HG03060 (cell line): ENCODE measurements around the gene ANKRD6.

Experiments used
- ATAC-seq: cut with Tn5 transposase; IDR thresholded peaks from one replicate; pipeline ENCODE4 v1.9.1; 2021; ENCODE audit warnings: low read depth, moderate number of reproducible peaks; ENCODE audit not compliant: unreplicated experiment

The ANKRD6 gene

DNA sequence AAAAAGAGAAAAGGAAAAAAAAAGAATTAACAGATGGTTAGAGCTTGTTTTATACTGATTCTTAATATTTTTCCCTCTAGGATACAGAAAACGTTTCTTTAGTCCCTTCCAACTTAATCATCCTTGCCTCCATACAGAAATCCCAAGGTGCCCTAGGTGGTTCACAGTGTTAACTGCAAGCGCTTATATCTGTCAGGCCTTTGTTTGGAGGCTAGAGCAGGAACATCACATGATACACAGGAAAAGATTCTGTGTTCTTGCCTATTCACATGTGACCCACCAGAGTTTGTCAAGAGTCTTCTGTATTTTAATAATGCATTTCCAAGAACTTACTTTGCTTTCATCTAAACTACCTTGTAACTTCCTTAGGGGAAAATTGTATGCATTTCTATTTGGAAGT lies 31.3 kb downstream of the ANKRD6 start:
- no peak for ATAC-seq

DNA sequence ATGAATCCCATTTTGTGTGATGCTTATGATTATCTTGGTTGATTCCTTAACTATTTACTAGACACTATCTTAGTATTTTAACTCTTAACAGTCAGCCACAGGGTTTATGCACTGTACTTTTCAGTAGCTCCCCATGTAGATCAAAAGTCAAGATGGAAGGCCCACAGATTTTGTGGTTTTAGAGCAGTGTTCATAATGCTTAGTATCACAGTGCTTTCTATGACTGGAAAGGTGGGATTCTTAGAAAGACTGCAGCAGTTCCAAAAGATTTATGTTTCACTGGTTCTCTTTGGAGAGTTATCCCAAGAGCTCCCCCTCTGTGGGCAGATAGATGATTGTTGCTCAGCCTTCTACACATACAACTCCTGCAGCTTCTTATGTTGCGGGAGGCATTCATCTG lies 34.5 kb downstream of the ANKRD6 start:
- no peak for ATAC-seq

DNA sequence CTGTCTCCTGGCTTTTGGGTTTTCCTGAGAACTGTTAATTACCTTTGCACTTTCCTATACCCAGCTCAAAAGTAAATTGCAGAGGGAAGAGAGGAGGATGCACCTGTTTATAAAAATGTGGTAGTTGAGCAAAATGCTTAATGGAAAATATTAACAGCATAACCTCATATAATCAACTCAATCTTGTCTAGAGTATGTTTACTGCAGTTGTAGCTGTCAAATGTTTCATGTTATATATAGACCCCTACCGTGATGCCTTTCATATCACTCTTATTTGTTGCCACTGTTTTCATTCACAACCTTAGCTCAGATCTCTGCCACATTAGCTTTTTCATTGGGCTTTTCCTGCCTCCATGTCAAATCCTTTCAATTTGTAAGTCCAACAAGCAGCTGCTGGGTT lies 36.0 kb downstream of the ANKRD6 start:
- no peak for ATAC-seq

DNA sequence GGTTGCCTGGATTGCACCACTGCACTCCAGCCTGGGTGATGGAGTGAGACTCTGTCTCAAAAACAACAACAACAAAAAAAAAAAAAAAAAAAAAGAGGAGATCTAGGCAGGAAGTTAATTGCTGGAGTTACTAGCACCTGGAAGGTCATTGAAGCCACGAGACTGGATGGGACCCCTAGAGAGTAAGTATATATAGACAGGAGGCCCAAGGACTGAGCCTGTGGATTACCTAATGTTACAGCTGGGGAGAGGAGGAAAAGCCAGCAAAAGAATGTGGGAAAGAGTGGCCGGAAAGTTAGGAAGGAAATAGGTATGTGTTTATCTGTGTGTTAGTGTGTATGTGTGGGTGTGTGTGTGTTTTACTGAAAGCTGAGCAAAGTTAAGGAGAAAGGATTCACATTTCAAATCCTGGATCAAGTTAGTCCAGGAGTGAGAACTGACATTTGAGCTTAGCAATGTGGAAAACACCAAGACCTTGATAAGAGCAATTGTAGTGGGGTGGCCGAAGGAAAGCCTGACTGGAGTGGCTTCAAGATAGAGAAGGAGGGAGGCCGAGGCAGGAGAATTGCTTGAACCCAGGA lies 38.4 kb downstream of the ANKRD6 start:
- no peak for ATAC-seq

DNA sequence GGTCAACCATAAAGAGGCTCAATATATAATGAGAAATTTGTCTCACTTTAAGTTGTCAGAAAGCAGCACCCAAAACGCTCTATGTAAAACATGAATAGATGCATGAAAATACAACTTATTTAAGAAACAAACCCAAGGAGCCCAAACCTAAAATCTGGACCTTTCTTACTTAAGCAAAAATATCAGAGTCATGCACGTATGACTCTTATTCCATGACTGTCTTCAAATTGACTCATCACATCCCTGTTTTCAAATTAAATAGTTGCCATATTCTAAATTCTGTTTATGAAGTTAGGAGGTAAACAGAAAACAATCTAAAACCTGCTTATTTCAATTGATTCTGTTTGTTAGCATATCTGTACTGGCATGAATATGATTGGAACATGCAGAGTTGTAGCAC lies 42.1 kb downstream of the ANKRD6 start:
- ATAC-seq = no peak

DNA sequence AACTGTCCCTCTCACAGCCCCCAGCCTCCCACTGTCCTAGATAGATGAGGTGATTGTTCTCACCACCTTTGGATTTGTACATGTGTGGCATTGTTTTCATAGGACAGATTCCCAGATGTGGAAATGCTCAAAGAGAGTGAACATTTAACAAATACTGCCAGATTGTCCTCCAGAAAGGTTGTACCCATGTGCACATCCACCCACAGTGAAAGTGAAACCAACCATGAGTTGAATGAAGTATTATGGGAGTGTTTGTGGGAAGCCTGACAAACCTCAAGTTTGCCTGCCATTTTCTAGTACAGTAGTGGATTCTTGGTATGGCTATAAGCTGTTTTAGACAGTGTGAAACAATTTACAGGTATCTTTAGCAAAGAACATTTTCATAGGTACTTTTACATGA lies 42.7 kb downstream of the ANKRD6 start:
- ATAC-seq = no peak

DNA sequence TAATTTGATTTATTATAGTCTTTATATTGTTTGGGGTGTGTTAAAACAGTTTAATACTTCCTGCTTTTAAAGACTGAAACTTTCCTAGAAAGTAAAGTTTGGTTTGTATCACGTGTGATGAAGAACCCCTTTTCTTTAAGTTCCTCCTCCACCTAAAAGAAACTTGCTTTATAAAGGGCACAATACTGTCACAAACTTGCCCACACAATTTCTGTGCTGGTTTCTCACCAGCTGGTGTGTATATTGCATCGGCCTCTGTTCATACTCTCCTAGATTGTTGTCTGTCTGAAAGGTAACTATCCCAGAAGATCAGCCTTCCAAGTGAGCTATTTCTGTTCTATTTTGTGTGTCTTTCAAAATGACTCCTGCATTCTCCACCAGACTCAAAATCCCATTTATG lies 46.9 kb downstream of the ANKRD6 start:
- no peak for ATAC-seq

DNA sequence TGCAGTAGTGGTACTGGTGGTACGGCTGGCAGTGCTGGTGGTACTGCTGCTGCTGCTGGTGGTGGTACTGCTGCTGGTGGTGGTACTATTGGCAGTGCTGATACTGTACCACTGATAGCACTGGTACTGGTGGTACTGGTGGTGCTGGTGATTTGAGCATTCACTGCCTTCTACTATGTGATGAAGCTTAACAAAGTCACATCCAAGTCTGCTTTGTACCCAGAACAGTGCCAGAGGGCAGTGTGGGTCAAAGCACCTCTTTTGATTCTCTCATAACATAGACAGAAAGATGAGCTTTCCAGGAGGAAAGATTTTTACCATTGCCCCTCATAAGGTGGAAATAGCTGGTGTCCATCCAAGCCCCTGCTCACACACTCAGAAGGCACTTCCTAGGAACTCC lies 48.7 kb downstream of the ANKRD6 start:
- ATAC-seq = no peak

DNA sequence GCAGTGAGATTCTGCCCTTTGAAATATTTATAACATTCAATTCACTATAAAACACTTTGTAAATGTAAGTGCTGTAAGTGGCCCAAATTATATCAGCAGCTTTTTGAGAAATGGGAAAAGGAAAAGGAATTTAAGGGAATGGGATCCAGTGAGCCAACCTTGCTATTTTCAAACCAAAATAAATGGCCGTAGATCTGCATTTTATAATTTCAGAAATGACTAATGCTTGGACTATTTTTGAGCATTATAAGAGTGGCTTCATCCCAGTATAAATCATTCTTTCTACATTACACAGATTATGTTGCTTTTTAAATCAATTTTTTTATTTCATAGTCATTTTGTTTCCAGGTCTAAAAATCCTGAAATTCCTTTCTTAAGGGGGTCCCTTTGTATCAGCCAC lies 49.2 kb downstream of the ANKRD6 start:
- no peak for ATAC-seq

DNA sequence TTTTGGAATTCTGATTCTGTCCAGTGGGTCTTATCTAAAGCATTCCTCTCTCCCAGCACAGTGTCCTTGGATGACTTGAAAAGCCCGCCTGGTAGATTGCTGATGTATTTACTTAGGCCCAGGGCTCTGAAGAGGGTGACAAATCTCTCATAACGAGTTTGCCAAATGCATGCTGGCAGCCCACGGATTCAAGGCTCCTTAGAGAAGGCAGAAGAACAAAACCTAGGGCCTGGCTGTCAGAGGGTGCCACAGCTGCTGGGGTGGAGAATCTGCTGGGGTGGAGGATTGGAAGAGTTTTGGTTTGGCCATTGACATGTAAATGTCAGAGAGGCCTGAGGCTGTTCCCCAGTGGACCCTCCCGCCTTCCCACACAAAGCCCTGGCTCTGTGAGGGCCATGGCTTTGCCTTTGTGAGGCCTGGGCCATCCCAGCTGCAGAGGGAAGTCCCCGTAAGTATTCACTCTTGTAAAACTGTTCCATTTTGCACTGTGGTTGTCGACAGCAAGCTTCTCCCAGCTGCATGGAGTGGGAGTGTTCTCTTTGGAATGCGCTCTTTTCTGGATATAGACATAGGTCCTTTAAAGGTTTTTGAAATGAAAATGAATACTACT lies 50.3 kb downstream of the ANKRD6 start:
- no peak for ATAC-seq

DNA sequence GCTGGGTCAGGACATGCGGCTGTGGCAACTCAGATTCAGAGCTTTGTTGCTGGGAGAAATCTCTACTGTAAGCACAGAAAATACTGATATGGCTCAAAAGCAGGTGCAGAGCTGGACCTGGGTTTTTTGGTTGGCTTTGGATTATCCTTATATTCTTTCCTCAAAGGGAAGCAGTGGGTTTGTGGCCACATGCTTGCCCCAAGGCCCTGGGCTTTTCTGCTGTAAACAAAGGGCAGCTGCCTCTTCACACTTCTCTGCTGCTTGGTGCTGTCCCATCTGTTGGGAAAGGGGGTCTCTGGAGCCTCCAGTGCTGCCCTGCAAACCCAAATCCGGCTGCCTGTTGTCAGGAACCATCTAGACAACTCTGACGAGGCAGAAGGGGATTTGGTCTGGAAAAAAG lies 52.4 kb downstream of the ANKRD6 start:
- no peak for ATAC-seq

DNA sequence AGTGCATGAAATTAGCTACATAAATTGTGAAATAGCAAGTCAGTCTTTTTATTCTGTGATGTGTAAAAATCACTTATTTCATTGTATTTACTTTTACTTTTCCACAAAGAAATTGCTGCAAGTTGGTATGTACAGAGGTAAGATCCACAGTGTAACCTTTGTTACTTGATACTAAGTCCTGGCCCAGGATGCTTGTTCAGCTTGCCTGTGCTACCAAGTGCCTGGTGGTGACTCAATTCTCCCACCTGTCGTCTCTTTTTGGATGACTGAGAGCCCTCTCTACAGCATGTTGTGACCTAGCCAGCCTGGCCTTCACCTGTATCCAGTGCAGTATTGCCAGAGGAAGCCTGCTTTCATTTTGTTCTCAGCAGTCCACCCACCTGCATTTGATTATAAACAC lies 54.9 kb downstream of the ANKRD6 start:
- no peak for ATAC-seq

DNA sequence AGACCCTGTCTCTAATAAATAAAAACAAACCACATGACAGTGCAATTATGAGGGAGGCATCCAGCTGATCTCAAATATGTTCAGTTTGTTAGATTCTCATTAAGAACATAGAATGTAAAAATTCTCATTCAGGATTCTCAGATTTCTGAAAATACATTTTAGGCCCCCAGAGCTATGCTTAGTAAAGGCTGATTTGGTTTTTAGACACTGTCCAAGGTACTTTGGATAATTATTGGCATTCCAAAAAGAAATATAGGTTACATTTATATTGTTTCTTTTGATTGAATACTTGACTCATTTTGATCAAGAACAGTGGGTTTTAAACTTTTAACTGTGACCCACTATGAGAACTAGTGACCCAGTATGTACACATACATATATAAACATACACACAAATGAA lies 55.5 kb downstream of the ANKRD6 start:
- ATAC-seq = no peak

DNA sequence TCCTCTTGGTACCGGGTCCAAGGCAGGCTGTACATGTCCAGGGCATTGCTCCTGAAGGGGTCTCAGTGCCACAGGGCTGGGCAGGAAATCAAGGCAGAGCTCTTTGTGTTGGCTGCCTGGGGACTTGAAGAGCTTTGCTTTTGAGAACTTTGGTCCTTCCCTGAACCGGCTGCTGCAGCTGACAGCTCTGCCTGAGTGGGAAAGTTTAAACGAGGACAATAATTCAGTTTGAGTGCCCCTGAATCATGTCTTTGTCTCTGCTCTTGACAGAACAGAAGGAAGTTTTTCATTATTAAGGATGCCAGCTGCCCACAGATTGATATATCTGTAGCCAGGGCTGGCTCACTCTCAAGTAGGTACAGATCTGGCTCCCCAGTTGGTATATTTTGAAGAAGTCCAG lies 56.1 kb downstream of the ANKRD6 start:
- no peak for ATAC-seq

DNA sequence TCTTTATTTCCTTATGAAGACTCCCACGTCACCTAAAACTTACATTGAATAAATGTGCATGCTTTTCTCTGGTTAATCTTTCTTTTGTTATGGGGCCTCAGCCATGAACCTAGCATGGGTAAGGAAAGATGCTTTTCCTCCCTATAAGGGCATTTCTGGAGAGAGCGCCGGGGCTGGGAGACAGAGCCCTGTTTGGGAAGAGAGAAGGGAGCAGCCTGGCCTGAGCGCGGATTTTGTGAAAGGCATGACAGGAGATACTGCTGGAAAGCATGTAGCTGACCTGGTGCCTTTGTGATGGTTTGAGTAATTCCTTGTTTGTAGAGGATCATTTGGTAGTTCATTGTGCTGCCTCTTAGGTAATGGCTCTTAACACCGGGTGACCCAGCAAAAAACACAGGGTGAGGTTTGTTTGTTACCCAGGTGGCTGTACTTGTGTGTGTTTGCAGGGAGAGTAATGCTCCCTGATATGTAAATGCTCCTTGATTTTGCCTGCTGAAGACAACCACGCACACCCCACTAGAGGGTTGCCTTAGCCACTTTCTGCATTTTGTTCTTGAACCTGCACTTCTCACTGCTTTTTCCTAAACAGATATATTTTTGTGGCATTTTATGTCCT lies 59.2 kb downstream of the ANKRD6 start:
- no peak for ATAC-seq

DNA sequence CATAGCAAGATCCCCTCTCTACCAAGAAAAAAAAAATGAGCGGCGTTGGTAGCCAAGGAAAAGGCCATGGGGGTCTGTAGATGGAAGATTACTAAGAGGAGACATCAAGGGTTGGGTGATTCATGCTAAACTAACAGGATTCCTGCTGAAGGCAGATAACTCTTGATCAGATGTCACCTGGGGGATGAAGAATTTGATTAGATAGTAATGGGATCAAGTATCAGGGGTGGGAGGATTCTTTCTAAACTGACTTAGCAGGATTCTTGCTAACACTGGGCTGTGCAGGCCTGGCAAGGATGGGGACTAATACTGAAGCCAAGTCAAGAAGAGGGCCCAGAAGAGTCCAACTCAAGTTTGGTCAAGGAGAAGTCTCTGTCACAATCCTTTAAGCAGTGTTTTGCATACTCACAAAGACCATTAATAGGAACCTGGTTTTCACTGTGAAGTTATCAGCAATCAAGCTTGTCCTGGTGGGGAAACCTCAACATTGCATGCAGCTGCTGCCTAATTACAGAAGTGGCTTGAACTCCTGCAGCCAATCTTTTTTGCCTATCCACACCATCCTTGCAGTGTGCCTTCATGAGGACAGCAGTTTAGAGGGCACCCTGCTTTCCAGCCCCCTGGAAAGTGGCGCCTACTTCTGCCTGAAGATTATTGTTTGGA lies 61.3 kb downstream of the ANKRD6 start:
- ATAC-seq = no peak

DNA sequence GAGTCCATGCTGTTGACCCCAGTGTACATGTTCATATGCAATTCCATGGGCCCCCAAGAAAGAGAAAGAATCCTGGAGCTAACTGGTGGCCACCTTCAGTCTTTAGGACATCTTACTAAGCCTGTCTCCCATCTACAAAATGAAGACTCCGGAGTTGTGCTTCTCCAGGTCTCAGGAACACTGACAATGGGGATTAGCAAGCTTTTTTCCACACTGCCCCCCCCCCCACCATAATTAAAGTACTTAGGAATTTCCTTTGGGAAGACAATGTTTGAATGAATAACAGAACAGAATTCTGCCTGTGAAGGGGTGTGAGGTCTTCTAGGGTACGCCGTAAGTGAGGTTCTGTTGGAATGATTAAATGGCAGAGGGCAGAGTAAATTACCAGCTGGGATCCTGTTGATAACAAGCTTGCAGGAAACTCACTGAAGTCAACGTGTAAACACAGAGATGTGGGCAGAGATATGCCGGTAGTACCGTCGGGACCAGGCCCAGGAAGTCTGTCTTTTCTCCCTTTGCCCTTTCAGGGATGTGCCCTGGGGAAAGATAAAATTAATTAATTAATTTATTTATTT lies 63.1 kb downstream of the ANKRD6 start:
- ATAC-seq = no peak

DNA sequence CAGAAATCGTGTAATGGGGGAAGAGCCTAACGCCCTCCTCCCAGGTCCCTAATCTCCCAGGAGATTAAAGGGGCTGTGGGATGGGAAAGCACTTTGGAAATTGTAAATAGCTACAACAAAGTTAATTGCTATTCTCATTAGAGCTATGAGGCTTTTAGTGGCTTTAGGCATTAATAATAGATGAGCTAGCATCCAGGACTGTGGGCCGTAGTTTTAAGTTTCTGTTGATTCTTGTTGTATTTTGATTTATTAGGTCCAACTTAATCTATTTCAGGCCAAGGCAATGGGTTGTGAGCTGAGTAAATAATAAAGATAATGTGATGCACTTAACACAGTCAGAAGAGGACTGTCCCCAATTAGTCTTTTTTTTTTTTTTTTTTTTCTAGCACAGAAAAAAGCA lies 67.7 kb downstream of the ANKRD6 start:
- ATAC-seq = no peak

DNA sequence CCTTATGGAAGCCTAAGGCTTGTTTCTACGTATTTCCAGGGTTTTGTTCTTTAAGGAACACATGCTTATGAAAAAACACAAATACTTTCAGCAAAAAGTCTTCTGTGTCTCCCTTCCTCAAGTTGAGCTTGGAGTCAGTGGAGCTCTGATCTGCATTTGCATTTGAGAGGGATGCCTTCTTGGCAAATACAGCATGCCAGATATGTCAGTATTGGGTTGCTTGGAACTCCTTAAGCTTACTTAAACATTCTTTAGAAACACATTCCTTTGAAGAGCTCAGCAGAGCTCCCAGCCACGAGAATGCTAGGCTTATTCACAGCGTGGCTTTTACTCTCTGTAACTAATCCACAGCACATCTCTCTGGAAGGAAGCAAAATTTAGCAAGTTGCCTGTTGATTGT lies 68.3 kb downstream of the ANKRD6 start:
- ATAC-seq = no peak

DNA sequence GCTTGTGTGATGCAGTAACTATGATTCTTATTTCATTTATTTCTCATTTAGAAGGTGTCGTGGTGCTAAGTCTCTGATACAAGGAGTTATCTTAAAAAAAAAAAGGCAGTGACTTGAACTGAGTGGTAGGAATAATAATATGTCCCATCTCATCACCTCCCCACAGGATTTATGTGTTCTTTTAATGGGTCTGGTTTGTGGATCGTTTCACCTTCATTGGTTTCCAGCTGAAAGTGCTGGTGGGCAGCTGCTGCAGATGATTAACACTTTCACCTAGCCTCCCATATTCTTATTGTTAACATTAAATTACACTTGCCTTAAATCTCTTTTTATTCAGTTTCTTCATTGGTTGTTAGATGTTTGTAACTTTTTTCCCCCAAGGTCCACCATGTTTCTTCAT lies 68.8 kb downstream of the ANKRD6 start:
- no peak for ATAC-seq

DNA sequence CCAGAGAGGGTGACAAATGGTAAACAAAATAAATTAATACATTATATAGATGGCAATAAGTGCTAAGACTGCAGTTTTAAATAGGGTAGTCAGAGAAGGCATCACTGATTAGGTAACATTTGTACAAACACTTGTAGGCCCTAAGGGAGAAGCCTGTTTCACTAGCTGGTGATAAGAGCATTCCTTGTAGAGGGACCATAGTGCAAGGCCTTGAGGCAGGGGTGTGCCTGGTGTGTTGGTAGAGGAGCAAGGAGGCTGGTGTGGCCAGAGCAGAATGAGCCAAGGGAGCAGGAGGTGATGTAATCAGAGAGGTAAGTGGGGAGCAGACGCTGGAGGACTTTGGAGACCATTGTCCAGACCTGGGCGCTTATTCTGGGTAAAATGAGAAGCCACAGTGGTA lies 70.7 kb downstream of the ANKRD6 start:
- ATAC-seq = no peak

DNA sequence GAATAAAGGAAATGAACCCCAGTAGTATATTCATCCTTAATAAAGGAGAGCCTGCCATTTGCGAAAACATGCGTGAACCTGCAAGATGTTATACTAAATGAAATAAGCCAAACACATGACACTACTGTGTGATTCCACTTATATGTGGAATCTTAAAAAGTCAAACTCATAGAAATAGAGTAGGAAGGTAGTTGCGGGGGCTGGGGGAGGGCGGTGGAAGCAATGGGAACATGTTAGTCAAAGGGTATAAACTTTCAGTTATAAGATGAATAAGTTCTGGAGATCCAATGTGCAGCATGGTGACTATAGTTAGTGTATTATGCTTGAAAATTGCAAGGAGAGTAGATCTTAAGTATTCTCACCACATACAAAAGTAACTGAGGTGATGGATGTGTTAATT lies 72.9 kb downstream of the ANKRD6 start:
- ATAC-seq = no peak
